GM12865 (cell line): ENCODE results near the gene OR2T35.
A peak's percentile ranks its signal among the peaks of the same experiment; 100 is the strongest.
"Not testable (repeated sequence)": the region's sequence is repeated elsewhere in the genome, so short reads cannot be mapped to it uniquely, and the experiment has no call there.

Experiments
- DNase-seq: peaks from one replicate; pipeline ENCODE4 v3.0.0; 2010; ENCODE audit warnings: low read depth
- H3K4me3 ChIP-seq: 2 replicates; pipeline ENCODE4 v1.5.1; 2011; ENCODE audit warnings: mild to moderate bottlenecking, low read depth, low read length, control low read depth
- CTCF ChIP-seq: IDR thresholded peaks from 2 replicates; pipeline ENCODE4 v1.5.1; 2011; ENCODE audit warnings: low read length, control low read depth, low read depth, inconsistent platforms; ENCODE audit not compliant: insufficient read depth; ENCODE audit errors: missing control alignments

The OR2T35 gene

GRCh38 chr1:248641583-248641982, 3.5 kb downstream of the OR2T35 start:
- not testable (repeated sequence) for DNase-seq, H3K4me3 ChIP-seq

GRCh38 chr1:248640906-248641305, 4.2 kb downstream of the OR2T35 start:
- DNase-seq, result not testable (repeated sequence)

GRCh38 chr1:248639652-248640051, 5.4 kb downstream of the OR2T35 start:
- not testable (repeated sequence) for H3K4me3 ChIP-seq, DNase-seq

More at GRCh38 chr1:248640906-248641305, 4.2 kb downstream of the OR2T35 start:
- H3K4me3 ChIP-seq, result not testable (repeated sequence)

- H3K4me3 ChIP-seq, DNase-seq: not testable (repeated sequence)
Measured at GRCh38 chr1:248636612-248637011, 8.5 kb downstream of the OR2T35 start.

- not testable (repeated sequence) for H3K4me3 ChIP-seq, DNase-seq
Measured at GRCh38 chr1:248634991-248635390, 10.1 kb downstream of the OR2T35 start, which contains the start of gene OR2T11. Gene OR2T11 (minus strand): TSS chr1:248635091. CDS start chr1:248627128, 7,963 bp downstream.

GRCh38 chr1:248631354-248632008, 13.6 kb downstream of the OR2T35 start:
- no peak for TF ChIP-seq CTCF
- H3K4me3 ChIP-seq, result no peak overlapping the region
- no peak for DNase-seq

DNA sequence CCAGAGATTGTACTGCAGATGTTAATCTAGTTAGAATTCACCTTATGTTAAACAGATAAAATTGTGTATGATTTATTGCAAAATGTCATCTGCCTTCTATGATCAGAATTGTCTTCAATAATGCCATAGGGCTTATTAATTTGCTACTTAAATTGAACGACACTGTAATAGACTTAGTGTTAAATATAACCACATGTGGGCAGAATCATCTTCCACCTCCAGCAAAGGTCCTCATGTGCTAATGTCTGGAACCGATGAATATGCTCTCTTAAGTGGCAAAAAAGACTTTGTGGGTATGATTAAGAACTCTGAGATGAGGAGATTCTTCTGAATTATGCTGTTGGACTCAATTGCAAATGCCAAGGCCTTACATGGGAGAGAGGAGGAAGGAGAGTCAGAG, 14.5 kb downstream of the OR2T35 start:
- TF ChIP-seq CTCF, result no peak
- DNase-seq, result no peak
- H3K4me3 ChIP-seq, result no peak overlapping the region

GRCh38 chr1:248627971-248628844, 16.9 kb downstream of the OR2T35 start:
- peak; percentile 81 for DNase-seq
- H3K4me3 ChIP-seq, result peak overlapping the region; percentile 16; the same call in 1 of the 2 replicates
- TF ChIP-seq CTCF, result no peak

GRCh38 chr1:248625971-248626370, 19.1 kb downstream of the OR2T35 start:
- TF ChIP-seq CTCF, result no peak
- DNase-seq, result no peak
- H3K4me3 ChIP-seq, result no peak overlapping the region
